CD4-positive, alpha-beta T cell treated with Interleukin-4 for 4 hours (primary cell): ENCODE data around the gene SRBD1.
A peak's percentile ranks its signal among the peaks of the same experiment; 100 is the strongest.

Experiments
- DNase-seq: peaks from one replicate; pipeline ENCODE4 v3.0.0-alpha.2; 2020

SRBD1 gene

DNA sequence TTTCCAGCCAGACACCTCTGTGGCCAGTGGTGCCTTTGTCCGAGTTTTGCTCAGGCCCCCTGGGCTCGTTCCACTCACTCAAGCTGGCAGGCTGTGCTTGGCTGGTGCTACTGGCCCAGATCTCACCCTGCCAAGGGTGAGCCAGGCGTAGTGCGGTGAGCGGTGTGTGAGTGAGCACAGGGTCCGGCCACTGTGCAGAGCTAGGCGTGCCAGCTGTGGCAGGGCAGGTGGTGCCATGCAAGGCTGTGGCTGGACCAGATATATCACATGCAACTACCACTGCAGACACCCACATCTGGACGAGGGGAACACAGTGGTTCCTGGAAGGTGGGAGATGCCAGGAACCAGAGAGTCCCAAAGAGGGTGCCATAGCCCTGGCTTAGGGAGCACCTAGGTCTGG, 70.1 kb downstream of the SRBD1 start:
- no peak for DNase-seq

GRCh38 chr2:45533771-45534170, 77.3 kb downstream of the SRBD1 start:
- DNase-seq = no peak

DNA sequence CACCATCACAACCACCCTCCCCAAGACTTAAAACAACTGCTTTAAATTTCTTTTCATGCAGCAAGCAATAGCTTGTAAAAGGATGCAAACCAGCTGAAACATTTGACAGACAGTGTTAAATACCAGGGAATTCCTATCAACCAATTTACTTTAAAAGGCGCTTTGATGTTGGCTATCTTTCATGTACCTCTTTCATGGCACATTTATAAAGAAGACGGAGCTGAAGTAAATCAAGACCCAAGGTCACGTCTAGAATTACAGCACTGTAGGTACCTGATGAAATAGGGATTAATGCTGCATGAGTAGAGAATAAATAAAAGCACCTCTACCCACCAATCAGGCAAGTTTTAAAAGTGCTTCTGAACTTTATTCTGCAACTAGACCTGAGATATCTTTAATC, 78.9 kb downstream of the SRBD1 start:
- no peak for DNase-seq

DNA sequence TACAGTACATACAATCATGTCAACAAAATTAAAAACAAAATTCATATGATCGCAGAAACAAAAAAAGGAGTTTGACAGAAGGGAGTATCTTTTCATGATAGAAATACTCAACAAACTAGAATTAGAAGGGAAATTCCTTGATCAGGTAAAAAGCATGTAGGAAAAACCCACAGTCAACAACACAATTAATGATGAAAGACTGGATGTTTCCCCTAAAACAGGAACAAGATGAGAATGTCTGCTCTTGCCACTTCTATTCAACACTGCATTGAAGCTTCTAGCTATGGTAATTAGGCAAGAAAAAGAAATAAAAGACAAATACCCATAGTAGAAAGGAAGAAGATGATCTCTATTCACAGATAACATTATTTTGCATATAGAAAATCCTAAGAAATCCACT, 87.1 kb downstream of the SRBD1 start:
- no peak for DNase-seq

DNA sequence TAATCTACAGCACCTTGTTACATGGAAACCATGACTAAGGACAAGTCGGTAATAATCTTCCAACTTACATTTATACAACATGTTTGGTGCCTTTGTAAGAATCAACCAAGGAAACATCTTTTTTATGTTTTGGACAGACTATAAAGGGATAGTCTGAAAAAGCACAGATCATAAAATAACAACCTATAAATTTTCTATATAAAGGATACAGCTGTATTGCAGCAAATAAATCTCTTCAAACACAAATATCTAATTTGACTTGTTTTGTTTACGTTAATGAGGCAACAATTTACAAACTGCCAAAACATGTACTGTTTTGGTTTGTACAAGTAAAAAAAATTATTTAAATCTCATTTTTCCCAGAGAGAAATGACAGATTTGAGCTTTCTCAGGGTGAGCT, 92.5 kb downstream of the SRBD1 start:
- no peak for DNase-seq

- no peak for DNase-seq
These were observed 100.2 kb downstream of the SRBD1 start for GRCh38 chr2:45510701-45511420.

GRCh38 chr2:45506756-45507155, 104.3 kb downstream of the SRBD1 start:
- DNase-seq = no peak

GRCh38 chr2:45505138-45505537, 105.9 kb downstream of the SRBD1 start:
- no peak for DNase-seq

GRCh38 chr2:45498661-45499550, 112.2 kb downstream of the SRBD1 start:
- no peak for DNase-seq

DNA sequence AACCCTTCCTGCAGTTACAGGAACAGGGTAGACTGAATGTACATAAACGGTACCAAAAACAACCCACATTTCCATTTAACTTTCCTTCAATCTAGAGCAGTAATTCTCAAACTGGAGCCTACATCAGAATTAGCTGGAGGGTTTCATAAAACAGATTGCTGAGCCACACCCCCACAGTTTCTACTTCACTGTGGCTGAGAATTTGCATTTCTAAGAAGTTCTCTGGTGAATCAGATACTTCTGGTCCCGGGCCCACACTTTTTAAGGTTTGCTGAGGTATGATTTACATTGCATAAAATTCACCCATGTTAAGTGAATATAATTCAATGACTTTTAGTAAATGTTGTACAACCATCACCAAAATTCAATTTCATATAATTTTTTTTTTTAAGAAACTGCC, 113.7 kb downstream of the SRBD1 start:
- no peak for DNase-seq

GRCh38 chr2:45496869-45497268, 114.2 kb downstream of the SRBD1 start:
- no peak for DNase-seq

GRCh38 chr2:45494978-45495293, 116.1 kb downstream of the SRBD1 start:
- DNase-seq = no peak

DNA sequence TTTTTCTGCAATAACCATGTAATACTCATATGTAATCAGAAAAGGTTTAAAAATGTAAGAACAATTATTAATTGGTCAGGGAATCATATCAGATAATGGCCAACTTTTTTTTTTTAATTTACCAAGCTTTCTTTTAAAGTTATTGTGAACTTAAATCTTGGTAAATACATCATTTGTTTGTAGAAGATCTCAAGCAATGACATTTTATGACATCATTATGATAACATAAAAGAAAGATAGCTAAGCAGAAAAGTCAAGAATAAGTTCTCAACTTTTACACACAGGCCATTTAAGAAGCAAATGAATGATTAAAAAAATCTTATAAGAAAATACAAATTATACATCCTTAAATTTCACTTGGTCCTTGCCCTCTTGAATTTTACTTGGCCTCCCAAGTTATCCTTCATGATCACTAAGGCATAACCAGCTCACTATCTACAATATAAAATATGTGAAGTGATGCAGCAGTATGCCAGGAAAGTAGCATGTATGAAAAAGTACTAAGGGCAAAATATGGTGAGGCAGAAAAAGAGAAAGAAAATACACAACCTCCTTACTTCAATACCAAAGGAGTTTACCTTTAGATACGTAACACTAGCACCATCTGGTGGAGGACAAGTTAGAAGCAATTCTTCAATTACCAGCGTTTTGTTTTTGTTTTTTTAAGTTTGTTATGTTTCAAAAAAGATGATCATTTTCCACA, 116.6 kb downstream of the SRBD1 start:
- DNase-seq = peak; percentile 44

GRCh38 chr2:45484965-45485364, 126.1 kb downstream of the SRBD1 start:
- DNase-seq = no peak

DNA sequence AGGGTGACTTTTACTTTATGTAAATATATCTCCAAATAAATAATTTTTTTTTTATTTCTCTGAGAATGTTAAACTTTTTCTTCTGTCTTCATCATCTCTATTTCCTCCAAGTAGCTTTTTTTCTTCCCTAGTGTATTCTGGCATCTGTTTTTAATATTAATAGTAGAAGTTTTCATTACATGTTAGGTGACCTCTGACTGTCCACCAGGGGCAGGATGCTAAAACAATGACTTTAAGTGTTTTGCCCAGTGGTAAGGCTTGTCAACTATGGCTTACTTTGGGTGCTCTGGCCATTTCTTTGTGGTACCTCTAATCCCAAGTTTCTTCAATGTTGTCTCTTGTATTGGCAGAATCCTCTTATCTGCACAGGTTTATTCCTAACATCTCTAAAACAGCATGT, 127.1 kb downstream of the SRBD1 start:
- DNase-seq = no peak

- no peak for DNase-seq
These were observed 133.5 kb downstream of the SRBD1 start for GRCh38 chr2:45477546-45477945.

DNA sequence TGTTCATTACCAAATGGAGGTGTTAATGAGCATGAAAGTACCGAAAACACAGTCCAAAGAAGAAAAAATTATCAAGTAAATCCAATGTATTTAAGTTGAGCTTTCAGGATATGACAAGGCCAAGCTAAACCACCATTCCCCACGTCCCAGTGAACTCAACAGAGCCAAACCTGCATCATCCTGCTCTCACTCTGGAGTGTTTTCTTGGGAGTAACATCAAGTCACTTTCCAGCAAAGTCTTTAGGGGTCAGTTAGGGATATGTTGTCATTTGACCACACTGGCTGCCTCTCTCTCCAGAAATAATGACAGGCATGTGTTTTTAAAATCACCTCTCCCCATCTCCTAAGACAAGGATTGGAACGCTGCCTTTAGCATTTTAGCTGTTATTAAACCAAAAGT, 140.5 kb downstream of the SRBD1 start:
- DNase-seq = no peak

DNA sequence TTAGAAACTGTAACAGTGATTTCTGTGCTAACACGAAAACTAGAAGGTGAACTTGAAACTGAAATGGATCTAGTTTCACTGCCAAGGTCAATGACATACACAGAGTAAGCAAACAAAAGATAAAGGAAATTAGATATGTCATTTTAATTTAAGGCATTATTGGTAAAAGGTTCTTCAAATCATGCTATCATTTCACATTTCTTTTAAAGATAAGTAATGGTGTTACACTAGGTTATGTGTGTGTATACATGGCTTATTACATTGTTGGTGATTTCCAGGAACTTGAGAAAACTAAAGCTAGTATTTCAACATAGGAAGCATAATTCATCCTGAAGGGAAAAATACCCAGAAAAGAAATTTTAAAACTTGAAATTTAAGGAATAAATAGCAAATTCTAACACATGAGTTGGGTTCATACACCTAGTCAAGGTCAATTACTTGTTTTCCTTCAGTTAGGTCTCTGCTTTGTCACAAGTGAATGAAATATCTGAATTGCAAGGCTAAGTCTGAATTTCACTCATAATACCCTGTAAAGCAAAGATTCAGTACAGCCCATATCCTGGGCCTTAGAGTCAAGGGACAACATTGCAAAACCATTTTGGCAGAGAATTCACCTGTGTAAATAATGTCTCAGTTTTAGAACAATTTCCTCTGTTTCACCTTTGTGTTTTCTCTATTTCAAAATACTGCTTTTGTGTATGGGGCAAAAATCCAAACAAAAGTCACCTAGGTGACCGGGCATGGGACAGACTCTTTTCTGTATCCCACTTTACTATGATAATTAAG, 141.6 kb downstream of the SRBD1 start:
- no peak for DNase-seq

DNA sequence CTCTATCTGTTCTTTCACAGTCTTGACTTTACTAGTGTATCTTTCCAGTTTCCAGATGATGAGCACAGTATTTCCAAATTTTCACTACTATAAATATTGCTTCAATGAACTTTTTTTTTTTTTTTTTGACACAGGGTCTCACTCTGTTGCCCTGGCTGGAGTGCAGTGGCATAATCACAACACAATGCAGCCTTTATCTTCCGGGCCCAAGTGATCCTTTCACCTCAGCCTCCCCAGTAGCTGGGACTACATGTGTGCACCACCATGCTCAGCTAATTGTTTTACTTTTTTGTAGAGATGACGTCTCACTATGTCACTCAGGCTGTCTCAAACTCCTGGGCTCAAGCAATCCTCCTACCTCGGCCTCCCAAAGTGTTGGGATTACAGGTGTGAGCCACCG, 142.8 kb downstream of the SRBD1 start:
- no peak for DNase-seq

GRCh38 chr2:45466053-45466452, 145.0 kb downstream of the SRBD1 start:
- DNase-seq = no peak

DNA sequence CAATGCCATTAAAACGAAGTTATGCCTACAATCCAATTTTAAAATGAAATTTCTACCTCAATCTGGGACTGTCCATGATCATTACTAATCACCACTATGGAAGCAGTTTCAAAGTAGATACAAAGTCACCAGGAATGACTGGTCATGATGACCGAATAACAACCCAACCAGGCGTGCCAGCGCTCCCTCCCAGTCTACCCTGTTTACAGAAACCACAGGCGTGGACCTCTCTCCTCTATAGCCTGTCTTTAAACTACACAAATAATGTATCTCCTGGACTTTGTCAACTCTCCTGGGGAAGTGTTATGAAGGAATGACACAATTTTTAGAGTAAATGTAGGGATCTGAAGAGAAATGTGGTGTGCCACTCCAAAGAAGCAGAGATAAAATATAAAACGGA, 150.2 kb downstream of the SRBD1 start:
- DNase-seq = no peak

- no peak for DNase-seq
These were observed 151.2 kb downstream of the SRBD1 start for GRCh38 chr2:45459860-45460259.

- no peak for DNase-seq
These were observed 152.0 kb downstream of the SRBD1 start for GRCh38 chr2:45458909-45459563.
